HG03342 (cell line): ENCODE measurements around the gene TPD52L1.
"Not testable (repeated sequence)": the region's sequence is repeated elsewhere in the genome, so short reads cannot be mapped to it uniquely, and the experiment has no call there.

Experiments
- ATAC-seq: cut with Tn5 transposase; IDR thresholded peaks from one replicate; pipeline ENCODE4 v1.9.1; 2021; ENCODE audit warnings: mild to moderate bottlenecking, moderate library complexity; ENCODE audit not compliant: unreplicated experiment

TPD52L1 gene

GRCh38 chr6:125153391-125154117 is at the start of gene TPD52L1:
Gene TPD52L1, plus strand, starts transcription at chr6:125153773. Its CDS starts 179 bp downstream, at chr6:125153952.
- peak; percentile 95 for ATAC-seq

GRCh38 chr6:125104425-125104824 is 49.1 kb upstream of the TPD52L1 start:
- ATAC-seq: no peak

GRCh38 chr6:125107048-125107447 is 46.5 kb upstream of the TPD52L1 start:
- ATAC-seq: no peak

GRCh38 chr6:125107896-125108295 is 45.7 kb upstream of the TPD52L1 start:
- ATAC-seq: no peak

- no peak for ATAC-seq
Measured at GRCh38 chr6:125110056-125110455, 43.5 kb upstream of the TPD52L1 start.

- no peak for ATAC-seq
Measured at GRCh38 chr6:125111219-125111983, 42.2 kb upstream of the TPD52L1 start.

GRCh38 chr6:125112934-125113333 is 40.6 kb upstream of the TPD52L1 start:
- ATAC-seq: no peak

- peak; percentile 70 for ATAC-seq
Measured at GRCh38 chr6:125114248-125114858, 39.2 kb upstream of the TPD52L1 start.

GRCh38 chr6:125116170-125116569 is 37.4 kb upstream of the TPD52L1 start:
- ATAC-seq: no peak

- ATAC-seq: no peak
Measured at GRCh38 chr6:125116710-125117109, 36.9 kb upstream of the TPD52L1 start.

GRCh38 chr6:125117818-125118217 is 35.8 kb upstream of the TPD52L1 start:
- ATAC-seq: no peak

GRCh38 chr6:125120054-125120590 is 33.5 kb upstream of the TPD52L1 start:
- ATAC-seq: no peak

- ATAC-seq: no peak
Measured at GRCh38 chr6:125121894-125122293, 31.7 kb upstream of the TPD52L1 start.

- ATAC-seq: no peak
Measured at GRCh38 chr6:125123051-125123450, 30.5 kb upstream of the TPD52L1 start.

- ATAC-seq: no peak
Measured at GRCh38 chr6:125123468-125124048, 30.0 kb upstream of the TPD52L1 start.

GRCh38 chr6:125124049-125124669 is 29.4 kb upstream of the TPD52L1 start:
- no peak for ATAC-seq

GRCh38 chr6:125125856-125126255 is 27.7 kb upstream of the TPD52L1 start:
- ATAC-seq: not testable (repeated sequence)

- ATAC-seq: no peak
Measured at GRCh38 chr6:125129354-125129753, 24.2 kb upstream of the TPD52L1 start.

- no peak for ATAC-seq
Measured at GRCh38 chr6:125132058-125132457, 21.5 kb upstream of the TPD52L1 start.

GRCh38 chr6:125136378-125136777 is 17.2 kb upstream of the TPD52L1 start:
- no peak for ATAC-seq

GRCh38 chr6:125138083-125138482 is 15.5 kb upstream of the TPD52L1 start:
- no peak for ATAC-seq
